ENCODE results near the gene ALG3.

The ALG3 gene

DNA sequence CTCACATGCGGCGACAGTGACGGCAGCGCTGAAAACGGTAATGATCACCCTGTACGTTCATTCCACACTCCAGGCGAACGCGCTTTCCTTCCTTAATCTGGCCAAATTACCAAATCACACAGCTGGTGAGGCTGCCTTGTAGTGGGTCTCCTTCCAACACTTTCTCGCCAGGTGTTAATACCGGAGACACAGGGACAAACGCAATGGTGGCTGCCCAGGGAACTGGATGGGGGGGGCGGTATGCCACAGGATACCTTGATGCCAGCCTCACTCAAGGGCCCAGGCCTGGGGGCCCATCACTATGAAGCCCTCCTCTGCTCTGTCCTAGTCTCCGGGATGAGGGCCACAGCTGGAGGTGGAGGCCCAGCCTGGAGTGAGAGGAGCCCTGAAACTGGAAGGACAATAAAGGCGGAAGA is 14.0 kb upstream of the ALG3 start:
- TF ChIP-seq, protein P1, sequence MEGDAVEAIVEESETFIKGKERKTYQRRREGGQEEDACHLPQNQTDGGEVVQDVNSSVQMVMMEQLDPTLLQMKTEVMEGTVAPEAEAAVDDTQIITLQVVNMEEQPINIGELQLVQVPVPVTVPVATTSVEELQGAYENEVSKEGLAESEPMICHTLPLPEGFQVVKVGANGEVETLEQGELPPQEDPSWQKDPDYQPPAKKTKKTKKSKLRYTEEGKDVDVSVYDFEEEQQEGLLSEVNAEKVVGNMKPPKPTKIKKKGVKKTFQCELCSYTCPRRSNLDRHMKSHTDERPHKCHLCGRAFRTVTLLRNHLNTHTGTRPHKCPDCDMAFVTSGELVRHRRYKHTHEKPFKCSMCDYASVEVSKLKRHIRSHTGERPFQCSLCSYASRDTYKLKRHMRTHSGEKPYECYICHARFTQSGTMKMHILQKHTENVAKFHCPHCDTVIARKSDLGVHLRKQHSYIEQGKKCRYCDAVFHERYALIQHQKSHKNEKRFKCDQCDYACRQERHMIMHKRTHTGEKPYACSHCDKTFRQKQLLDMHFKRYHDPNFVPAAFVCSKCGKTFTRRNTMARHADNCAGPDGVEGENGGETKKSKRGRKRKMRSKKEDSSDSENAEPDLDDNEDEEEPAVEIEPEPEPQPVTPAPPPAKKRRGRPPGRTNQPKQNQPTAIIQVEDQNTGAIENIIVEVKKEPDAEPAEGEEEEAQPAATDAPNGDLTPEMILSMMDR (IDR thresholded peaks at IDR 0.05) = no peak

DNA sequence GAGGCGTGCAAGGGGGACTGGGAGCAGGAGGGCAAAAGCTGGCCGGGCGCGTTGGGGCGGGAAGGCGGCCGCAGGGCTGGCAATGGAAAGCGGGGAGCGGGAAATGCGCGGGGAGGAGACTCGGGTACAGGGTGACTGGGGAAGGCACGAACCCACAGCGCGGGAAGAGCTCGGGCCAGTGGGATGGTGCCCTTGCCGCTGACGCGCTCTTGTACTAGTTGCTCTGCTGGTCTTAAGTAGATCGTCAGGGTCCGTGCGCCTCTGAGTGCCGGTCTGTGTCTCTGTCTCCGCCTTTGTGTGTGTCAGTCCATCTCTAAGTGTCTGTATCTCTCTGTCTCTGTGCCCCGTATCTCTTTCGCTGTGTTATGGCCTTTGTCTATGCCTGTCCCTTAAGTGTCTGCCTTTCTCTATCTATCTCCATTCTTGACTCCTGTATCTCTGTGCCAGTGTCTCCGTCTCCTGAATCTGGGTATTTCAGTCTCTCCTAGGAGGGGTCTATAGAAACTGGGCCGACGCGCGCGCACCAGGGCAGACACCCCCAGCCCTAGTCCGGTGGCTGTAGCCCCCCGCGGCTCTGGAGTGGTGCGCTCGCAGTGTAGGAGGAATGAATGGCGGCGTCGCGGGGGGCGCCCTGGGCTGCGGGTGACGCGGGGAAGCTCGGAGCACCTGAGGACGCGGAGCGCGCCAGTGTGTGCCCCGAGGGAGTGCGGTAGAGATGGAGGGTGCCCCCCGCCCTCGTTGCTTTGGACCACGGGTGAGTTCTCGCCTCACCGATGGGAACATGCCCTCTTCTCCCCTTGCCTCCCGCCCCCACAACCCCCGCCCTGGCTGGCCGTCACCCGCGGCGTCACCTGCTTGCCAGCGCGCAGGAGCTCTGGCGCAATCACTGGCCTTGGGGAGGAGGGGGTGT is 13.3 kb upstream of the ALG3 start:
- TF ChIP-seq, protein P1 (IDR thresholded peaks at IDR 0.05) = no peak

DNA sequence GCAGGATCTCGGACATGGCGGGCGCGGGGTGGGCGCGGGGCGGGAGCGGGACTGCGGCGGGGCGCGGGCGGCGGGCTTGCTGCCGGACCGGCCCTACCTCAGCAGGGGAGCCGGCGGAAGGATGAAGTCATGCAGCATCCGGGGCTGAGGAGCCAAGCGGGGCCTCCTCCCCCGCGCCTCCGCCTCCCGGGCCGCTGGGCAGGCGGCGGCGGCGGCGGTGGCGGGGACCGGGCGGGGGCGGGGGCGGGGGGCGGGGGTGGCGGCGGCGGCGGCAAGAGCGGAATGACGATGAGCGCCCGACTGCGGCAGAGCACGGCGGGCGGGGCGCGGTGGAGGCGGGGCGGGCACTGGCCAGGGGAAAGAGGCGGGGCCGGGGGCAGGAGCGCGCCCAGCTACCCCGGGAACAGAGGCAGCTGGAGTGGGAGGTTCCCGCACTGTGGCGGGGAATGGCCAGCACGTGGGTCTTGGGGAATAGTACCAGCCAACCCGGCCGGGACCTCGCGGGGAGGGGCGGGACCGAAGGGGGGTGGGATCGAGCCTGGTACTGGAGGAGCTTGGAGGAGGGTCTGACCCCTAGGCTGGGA is 12.6 kb upstream of the ALG3 start, which contains the start of gene CAMK2N2:
CAMK2N2 (minus strand) TSS at position 284 of the 584 bp plus-strand sequence; CDS start at position 16, 268 bp downstream.
- TF ChIP-seq, protein P1 (IDR thresholded peaks at IDR 0.05) = no peak

DNA sequence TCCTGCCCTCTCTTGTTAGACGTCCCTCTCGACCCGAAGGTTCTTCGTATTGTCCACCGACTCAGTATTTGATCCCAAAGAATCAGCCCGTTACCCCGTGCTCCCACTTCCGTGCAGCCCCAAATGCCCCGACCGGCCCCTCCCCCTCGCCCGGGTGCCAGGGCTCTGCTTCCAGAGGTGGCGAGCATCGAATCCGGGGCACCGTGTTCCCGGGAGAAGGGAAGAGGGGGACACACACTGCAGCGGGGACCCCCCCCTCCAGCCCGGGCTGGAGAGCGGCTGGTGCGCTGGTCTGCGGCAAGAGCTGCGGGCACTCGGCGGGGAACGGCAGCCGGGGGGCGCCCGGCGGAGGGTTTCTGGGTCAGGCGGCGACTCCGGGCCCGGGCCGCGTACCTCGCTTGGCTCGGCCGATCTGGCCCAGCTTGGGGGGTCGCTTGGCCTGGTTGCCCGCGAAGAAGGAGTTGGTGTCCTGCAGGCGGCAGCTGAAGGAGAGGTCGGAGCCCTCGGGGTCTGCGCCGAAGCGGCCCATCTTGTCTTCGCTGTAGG is 12.0 kb upstream of the ALG3 start:
- TF ChIP-seq, protein P1 (IDR thresholded peaks at IDR 0.05) = no peak

DNA sequence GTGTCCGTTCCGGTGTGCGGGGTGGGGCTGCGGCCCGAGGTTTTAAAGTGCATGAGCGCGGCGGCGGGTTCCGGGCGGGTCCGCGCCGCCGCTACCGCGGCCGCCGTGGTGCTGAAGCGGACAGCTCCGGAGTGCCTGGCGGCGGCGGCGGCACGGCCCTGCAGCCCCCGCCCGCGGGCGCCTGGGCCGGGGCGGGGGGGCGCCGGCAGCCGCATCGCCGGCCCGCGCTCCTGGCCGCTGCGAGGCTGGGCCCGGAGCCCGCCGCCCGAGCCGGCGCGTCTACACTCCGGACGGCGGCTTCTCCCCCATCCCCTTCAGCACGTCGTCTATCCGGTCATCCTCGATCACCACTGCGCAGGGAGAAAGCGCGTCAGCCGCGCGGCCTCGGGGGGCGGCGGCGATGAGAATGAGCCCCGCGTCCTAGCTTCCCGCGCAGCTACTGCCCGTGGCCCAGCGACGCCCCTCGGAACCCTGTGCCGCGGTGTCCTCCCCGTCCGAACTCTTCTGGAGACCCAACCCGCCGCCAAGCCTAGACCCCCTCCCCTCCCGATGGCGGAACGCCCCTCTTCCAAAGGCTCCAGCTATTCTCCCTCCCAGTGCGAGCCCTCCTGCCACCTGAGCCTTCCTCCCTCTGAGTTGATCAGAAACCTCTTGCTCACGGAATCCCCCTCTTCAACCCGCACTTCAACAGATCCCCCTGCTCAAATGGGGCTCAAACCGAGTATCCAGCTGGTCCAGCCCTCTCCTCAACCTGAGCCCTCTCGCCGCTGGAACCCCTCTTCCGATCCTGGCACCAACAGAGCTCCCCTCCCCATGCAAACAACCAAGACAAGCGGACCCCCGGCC is 11.3 kb upstream of the ALG3 start:
- TF ChIP-seq, protein P1 (IDR thresholded peaks at IDR 0.05) = no peak

DNA sequence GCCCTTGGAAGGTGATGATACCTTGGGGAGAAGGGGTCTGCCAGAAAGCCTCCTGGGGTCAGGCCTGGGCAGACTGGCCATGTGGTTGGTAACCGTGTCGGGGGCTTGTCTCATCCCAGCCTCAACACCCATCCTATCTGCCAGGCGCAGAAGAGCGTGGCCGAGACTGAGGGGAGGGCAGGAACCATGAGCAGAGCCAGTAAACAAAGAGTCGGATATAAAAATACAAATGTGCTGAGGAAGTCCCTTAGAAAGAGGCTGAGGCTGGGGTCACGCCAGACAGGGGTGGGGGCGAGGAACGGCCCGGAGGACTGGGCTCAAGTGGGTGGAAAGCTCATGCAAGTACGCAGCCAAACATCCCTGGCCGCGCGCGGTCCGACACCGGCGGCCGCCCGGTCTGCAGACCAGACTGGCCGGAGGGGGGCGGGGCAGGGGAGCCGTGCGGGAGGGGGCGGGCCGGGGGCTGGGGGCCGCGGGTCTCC is 10.7 kb upstream of the ALG3 start:
- TF ChIP-seq, protein P1 (IDR thresholded peaks at IDR 0.05) = no peak

DNA sequence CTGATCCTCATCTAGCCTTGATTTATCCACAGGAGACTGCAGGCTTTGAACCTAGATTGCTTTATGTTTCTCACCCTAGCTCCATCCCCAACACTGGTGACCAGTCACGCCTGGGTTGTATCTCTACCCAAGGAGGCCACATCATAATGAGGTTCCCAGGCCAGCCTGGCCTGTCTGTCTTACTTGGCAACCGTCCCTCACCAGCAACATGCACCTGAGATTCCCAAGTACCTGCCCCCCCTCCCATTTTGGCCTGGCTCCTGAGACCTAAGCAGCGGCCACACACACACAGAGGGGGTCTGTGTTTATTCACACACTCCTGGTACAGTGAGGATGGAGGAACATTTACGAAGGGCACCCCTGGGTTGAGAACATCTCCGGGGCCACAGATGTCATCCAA is 10.2 kb upstream of the ALG3 start:
- TF ChIP-seq, protein P1 (IDR thresholded peaks at IDR 0.05) = no peak
